ENCODE results near the gene TBC1D16.
A peak's percentile ranks its signal among the peaks of the same experiment; 100 is the strongest.
"Not testable (repeated sequence)": the region's sequence is repeated elsewhere in the genome, so short reads cannot be mapped to it uniquely, and the experiment has no call there.

The TBC1D16 gene

DNA sequence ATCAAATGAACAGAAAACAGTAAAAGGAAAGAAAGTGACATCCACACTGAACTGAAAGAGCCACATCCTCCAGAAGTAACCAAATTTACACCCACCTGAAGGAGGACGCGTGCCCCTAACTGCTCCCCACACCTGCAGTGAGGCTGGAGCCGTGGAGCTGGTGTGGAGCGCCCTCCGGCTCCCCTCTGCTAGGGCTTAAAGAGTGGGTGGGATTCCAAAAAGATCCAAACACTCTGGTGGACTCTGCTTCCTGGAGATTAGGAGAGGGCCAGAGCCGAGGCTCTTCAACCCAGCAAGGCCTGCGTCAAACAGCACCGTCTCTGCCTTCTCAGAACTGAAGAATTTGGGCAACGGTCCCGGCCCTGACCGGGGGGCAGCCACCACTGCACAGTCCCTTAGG lies 16.0 kb upstream of the TBC1D16 start:
- TF ChIP-seq TAF1 (IDR thresholded peaks at IDR 0.05; ENCODE audit: borderline replicate concordance, low read depth, low read length) (no peak), POLR2AphosphoS5 (IDR thresholded peaks at IDR 0.05; ENCODE audit: low read depth, low read length) (no peak), POLR2A (IDR thresholded peaks at IDR 0.05; ENCODE audit: low read depth, low read length) (no peak)
- FAIRE-seq, result no peak
- DNase-seq (ENCODE audit: insufficient read length), result no peak

DNA sequence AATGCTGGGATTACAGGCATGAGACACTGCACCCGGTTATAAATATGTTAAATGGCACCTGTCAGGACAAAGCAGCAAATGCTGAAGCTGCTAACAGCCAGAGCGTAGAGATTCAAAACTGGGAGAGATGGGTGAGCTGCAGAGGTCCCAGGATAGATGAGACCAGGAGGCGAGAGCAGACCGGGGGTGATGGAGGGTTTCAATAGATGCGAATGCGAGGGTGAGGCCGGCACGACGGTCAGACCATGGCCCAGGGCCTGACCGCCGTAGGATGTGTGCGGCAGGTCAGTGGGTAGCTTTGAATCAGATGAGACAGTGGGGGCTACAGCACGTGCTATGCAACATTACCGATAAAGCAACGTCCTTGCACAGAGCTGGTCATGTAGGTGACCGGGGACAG lies 15.0 kb upstream of the TBC1D16 start:
- no peak for FAIRE-seq
- TF ChIP-seq TAF1 (IDR thresholded peaks at IDR 0.05; ENCODE audit: borderline replicate concordance, low read depth, low read length), result no peak
- TF ChIP-seq POLR2AphosphoS5 (IDR thresholded peaks at IDR 0.05; ENCODE audit: low read depth, low read length), result no peak
- TF ChIP-seq POLR2A (IDR thresholded peaks at IDR 0.05; ENCODE audit: low read depth, low read length), result no peak
- no peak for DNase-seq (ENCODE audit: insufficient read length)

DNA sequence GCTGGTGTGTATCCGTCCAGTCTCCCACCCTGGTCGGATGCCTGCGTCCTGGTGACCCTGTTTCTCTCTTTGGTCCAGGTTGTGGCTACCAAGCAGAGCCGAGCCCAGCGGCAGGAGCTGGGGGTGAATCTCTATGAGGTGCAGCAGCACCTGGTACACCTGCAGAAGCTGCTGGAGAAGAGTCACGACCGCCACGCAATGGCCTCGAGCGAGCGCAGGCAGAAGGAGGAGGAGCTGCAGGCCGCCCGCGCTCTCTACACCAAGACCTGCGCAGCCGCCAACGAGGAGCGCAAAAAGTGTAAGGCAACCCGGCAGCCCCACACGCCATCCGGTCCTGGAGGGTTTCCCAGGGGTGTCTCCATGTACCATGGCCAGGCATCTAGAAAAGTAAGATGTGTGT lies 14.3 kb upstream of the TBC1D16 start:
- FAIRE-seq (no peak), DNase-seq (ENCODE audit: insufficient read length) (no peak)
- TF ChIP-seq POLR2AphosphoS5 (IDR thresholded peaks at IDR 0.05; ENCODE audit: low read depth, low read length) (no peak), TAF1 (IDR thresholded peaks at IDR 0.05; ENCODE audit: borderline replicate concordance, low read depth, low read length) (no peak), POLR2A (IDR thresholded peaks at IDR 0.05; ENCODE audit: low read depth, low read length) (no peak)

DNA sequence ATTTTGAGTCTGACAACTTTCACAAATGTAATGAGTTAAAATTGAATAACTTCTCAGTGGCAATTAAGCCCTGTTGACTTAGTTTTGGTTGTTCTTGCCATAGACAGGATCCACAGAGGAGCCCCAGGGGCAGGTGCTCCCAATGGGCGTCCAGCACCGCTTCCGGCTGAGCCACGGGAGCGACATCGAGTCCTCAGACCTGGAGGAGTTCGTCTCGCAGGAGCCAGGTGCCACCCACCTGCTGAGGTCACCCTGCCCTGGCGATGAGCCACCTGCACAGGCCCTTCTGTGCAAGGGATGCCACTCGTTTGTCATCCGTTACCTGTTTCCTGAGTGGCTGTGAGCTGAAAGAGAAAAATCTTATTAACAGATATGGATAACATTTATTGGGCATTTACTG lies 11.5 kb upstream of the TBC1D16 start:
- TF ChIP-seq TAF1 (IDR thresholded peaks at IDR 0.05; ENCODE audit: borderline replicate concordance, low read depth, low read length), result no peak
- TF ChIP-seq POLR2A (IDR thresholded peaks at IDR 0.05; ENCODE audit: low read depth, low read length), result no peak
- TF ChIP-seq POLR2AphosphoS5 (IDR thresholded peaks at IDR 0.05; ENCODE audit: low read depth, low read length), result no peak
- FAIRE-seq (no peak), DNase-seq (ENCODE audit: insufficient read length) (no peak)

DNA sequence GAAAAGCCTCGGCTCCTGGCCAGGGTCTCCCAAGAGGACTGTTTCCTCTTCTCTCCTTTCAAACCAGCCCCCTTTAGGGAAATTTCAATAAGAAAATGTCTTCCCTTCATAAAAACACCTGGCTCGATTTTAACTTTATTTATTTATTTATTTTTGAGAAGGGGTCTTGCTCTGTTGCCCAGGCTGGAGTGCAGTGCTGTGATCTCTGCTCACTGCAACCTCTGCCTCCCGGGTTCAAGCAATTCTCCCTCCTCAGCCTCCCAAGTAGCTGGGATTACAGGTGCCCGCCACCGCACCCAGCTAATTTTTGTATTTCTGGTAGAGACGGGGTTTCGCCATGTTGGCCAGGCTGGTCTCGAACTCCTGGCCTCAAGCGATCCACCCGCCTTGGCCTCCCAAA lies 11.0 kb upstream of the TBC1D16 start:
- not testable (repeated sequence) for FAIRE-seq; DNase-seq (ENCODE audit: insufficient read length)

DNA sequence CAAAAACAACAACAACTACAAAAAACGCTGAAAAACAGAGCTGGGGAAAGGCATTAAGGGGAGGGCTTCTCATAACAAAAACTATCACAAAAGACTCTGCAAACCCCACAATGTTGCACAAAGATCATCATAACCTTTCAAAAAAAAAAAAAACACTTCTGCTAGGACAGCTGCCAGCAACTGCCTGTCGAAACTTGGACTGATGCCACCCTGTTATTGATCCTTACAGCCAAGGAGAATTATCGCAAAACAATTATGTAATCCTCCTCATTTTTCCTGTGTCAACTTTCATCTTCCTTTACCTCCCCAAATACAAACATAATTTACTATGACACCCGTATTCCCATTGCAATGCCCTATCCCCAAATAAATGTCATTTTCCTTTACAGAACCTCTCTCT lies 10.0 kb upstream of the TBC1D16 start:
- FAIRE-seq (no peak), DNase-seq (ENCODE audit: insufficient read length) (no peak)
- TF ChIP-seq POLR2A (IDR thresholded peaks at IDR 0.05; ENCODE audit: low read depth, low read length) (no peak), TAF1 (IDR thresholded peaks at IDR 0.05; ENCODE audit: borderline replicate concordance, low read depth, low read length) (no peak), POLR2AphosphoS5 (IDR thresholded peaks at IDR 0.05; ENCODE audit: low read depth, low read length) (no peak)

DNA sequence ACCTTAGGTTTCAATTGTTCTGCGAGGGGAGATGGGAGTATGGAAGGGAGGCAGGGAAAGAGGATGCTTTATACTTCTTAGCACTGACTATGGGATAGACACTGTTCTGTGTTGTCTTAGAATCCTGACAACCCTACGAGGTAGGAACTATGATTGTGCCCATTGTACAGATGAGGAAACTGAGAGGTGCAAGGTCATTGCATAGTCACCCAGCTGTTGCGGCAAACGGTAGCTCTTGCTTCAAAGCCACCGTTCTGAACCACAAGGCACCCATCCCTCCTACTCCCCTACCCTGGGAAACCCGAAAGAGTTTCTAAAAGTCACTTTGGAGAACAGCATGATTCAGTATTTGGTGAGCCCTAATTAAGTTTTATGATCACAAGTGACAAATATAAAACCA lies 8.3 kb upstream of the TBC1D16 start:
- TF ChIP-seq TAF1 (IDR thresholded peaks at IDR 0.05; ENCODE audit: borderline replicate concordance, low read depth, low read length) (no peak), POLR2A (IDR thresholded peaks at IDR 0.05; ENCODE audit: low read depth, low read length) (no peak), POLR2AphosphoS5 (IDR thresholded peaks at IDR 0.05; ENCODE audit: low read depth, low read length) (no peak)
- DNase-seq (ENCODE audit: insufficient read length) (no peak), FAIRE-seq (no peak)

DNA sequence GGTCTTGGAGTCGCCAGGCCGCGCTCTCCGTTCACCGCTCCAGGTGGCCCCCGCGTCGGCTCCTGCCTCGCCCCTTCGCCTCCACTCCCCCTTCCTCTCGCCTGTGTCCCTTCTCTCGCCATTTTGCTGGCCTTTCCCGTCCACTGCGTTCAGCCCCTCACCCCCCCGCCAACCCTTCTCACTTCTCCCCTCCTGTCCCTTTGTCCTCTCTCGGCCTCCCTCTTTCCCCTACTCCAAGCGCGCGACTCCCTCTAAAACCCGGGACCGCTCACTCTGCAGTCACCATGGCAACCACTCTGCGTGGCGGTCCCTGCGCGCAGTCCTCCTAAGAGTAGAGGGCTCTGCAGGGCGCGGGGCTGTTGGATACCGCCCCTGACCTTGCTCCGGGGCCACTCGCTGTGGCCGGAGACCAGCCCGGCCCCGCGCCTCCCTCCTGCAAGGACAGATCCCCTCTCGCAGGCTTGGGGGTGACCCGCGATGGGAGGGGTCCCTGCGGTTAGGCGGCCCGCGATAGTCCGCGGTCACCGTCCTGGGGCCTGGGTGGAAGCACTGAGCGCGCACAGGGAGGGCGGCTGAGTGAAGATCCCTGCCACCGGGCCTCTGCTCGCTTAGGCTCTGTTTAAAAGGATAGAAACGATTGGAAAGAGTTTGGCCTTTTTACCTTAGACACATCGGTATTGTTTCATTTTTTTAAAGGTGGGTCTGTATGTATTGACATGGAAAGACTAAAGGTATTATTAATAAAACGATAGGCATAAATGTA lies 1.2 kb upstream of the TBC1D16 start:
- FAIRE-seq, result no peak
- no peak for DNase-seq (ENCODE audit: insufficient read length)

DNA sequence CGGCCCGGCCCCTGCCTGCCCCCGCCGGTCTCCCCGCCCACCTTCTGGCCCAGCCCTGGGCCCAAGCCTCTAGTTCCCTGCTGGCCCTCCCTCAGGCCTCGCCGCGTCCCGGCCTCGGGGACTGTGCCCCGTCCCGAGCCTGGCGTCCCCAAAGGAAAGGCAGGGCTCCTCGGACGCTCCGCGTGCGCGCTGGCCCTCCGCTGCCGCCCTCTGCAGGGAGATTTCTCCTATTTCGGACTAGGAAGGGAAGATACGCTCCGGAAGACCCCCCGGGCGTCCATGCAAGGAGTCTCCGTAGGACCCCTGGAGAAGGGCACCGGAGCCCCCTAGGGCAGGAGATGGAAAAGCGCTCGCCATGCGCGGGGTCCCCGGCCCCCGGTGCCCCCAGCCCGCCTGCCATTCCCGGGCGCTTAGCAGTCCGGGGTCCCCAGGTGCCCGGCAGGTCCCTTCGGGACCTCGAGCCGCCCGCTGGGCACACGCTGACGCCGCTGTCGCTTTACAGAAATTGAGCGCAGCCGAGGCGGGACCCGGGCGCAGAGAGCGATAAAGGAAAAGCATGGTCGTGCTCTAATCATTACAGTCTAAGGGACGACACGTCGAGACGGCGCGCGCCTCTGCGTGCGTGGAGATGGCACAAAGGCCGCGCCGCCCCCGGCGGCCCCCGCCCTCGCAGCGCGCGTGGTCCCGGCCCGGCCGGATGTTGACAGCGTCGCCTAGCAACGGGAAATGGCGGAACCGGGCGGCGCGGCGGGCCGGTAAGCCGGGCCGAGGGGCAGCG lies 454 bp upstream of the TBC1D16 start, which contains the start of gene CCDC40:
CCDC40 (plus strand) TSS at position 706 of the 778 bp plus-strand sequence; CDS start at position 727, 21 bp downstream.
- no peak for TF ChIP-seq POLR2AphosphoS5 (IDR thresholded peaks at IDR 0.05; ENCODE audit: low read depth, low read length)
- TF ChIP-seq POLR2A (IDR thresholded peaks at IDR 0.05; ENCODE audit: low read depth, low read length), result no peak
- TF ChIP-seq TAF1 (IDR thresholded peaks at IDR 0.05; ENCODE audit: borderline replicate concordance, low read depth, low read length), result no peak
- peak; percentile 62 for DNase-seq (ENCODE audit: insufficient read length)
- no peak for FAIRE-seq

More for the DNA sequence above, 1.2 kb upstream of the TBC1D16 start:
- no peak for TF ChIP-seq POLR2AphosphoS5 (IDR thresholded peaks at IDR 0.05; ENCODE audit: low read depth, low read length)
- TF ChIP-seq TAF1 (IDR thresholded peaks at IDR 0.05; ENCODE audit: borderline replicate concordance, low read depth, low read length), result no peak
- TF ChIP-seq POLR2A (IDR thresholded peaks at IDR 0.05; ENCODE audit: low read depth, low read length), result no peak

DNA sequence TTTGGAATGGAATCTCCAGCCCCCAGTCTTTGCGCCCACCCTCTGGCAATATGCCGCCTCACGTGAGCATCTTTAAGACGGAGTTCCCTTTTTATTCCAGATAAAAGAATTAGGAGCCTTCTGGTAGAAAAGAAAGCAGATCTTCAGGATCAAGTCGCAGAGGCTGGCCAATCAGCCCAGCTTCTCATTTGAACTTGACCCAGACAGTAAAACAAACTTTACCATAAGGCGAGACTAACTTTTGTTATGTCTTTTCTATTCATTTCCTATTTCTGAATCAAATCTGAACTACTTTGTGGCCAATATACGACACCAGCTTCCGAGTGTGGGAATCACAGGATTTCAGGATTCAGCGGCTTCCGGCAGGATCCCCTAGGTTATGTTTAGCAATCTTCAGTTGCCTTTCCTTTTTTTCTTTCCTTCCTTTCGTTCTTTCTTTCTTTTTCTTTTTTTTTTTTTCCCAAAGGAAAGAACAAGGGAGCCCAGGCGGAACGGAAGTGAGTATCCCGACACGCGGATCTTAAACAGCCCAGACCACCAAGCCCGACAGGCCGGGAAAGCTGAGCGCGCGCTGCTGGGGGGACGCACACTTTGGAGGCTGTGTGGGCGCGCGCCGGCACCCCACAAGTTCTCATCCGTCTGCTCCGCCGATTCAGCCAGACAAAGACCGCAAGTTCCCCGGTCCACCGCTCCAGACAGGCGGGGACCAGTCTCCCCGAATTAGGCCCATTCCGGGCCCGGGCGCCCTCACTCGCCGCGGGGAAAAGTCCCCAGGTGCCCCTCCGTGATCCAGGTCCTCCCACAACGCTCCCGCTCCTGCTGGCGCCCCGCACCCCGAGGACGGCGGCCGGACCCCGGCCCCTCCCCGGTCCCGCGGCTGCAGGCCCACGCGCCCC lies 633 bp downstream of the TBC1D16 start:
- no peak for FAIRE-seq

DNA sequence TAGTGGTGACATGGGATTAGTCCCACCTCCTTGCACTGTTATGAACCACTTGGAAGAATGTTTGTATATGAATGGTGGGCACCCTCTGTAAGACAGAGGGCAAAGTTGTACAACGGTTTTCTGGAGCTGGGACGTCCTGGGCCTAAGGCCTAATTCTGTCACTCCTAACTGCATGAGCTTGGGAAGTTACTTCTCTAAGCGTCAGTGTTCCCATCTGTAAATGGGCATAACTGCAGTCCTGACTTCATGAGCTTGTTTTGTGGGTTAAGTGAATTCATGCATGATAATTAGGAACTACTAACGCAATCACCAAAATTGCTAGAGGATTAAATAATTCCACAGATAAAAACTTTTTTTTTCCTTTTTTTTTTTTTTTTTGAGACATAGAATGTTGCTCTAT lies 1.8 kb downstream of the TBC1D16 start:
- FAIRE-seq (no peak), DNase-seq (ENCODE audit: insufficient read length) (no peak)
- TF ChIP-seq POLR2AphosphoS5 (IDR thresholded peaks at IDR 0.05; ENCODE audit: low read depth, low read length), result no peak
- TF ChIP-seq TAF1 (IDR thresholded peaks at IDR 0.05; ENCODE audit: borderline replicate concordance, low read depth, low read length), result no peak
- no peak for TF ChIP-seq POLR2A (IDR thresholded peaks at IDR 0.05; ENCODE audit: low read depth, low read length)

More for the DNA sequence above, 633 bp downstream of the TBC1D16 start:
- no peak for DNase-seq (ENCODE audit: insufficient read length)
- TF ChIP-seq POLR2A (IDR thresholded peaks at IDR 0.05; ENCODE audit: low read depth, low read length) (no peak), POLR2AphosphoS5 (IDR thresholded peaks at IDR 0.05; ENCODE audit: low read depth, low read length) (no peak), TAF1 (IDR thresholded peaks at IDR 0.05; ENCODE audit: borderline replicate concordance, low read depth, low read length) (no peak)

All from GM12892 (cell line).